ENCODE measurements around the gene ACP7.

Gene ACP7

DNA sequence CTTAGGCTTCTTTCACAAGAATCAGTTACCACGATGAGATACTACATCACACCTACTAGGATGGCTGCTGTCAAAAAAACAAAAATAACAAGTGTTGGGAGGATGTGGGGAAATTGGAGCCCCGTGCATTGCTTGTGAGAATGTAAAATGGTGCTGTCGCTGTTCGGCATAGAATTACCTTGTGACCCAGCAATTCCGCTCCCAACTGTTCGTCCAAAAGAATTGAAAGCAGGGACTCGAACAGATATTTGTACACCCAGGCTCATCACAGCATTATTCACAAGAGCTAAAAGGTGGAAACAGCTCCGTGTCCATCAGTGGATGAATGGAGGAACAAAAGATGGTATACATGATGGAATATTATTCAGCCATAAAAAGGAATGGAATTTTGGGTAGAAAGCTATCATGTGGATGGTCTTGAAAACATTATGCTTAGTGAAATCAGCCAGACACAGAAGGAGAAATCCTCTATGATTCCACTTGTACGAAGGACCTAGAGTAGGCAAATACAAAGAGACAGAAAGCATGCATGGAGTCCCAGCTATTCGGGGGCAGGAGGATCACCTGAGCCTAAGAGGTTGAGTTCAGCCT lies 64.9 kb downstream of the ACP7 start:
- no peak for DNase-seq (ENCODE audit: low read depth in 2 of 2)

- DNase-seq (ENCODE audit: low read depth in 2 of 2): no peak
These were observed 66.1 kb downstream of the ACP7 start for GRCh38 chr19:39150235-39150634.

DNA sequence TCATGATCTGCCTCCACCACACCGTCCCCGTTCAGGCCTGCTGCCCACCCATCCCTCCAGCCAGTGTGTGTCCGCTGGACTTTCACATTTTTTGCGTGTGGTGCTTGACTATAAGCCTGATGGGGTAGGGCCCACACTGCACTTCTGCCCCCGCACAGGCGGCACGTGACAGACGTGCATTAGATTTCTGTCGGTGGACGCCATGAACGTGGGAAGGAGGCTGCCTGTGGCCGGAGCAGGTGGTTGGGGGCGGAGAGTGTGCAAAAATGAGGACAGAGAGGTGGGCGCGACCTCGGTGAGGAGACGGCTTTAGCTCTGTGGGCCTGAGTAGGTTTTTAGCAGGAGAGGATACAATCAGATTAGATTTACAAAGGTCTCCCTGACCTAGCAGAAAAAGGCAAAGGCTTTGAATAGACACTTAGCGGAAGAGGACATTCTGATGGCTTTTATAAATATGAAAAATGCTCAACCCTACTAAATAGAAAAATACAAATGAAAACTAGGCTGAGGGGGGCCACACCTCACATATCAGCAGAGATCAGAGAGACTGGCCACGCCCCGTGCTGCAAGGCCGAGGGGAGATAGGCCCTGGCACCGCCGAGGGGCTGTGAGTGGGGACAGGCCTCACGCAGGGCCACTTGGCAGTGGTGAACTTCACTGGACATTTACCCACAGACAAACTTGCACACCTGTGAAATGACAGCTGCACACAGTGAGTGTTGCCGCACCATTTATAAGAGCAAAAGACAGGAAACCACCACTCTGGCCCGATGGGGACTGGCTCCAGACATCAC lies 66.8 kb downstream of the ACP7 start:
- no peak for DNase-seq (ENCODE audit: low read depth in 2 of 2)

DNA sequence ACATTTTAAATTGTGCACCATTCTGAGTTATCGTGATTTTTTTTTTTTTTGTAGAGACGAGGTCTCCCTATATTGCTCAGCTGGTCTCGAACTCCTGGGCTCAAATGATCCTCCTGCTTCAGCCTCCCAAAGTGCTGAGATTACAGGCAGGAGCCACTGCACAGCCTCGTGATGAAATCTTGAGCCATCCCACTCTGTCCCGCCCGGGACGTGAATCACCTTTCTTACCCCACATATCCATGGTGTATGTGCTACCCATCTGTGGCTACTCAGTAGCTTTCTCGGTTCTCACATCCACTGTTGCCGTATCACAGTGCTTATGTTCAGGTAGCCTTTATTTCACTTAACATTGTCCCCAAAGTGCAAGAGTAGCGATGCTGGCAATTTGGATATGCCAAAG lies 67.9 kb downstream of the ACP7 start:
- no peak for DNase-seq (ENCODE audit: low read depth in 2 of 2)

GRCh38 chr19:39154100-39154628 lies 70.0 kb downstream of the ACP7 start:
- DNase-seq (ENCODE audit: low read depth in 2 of 2): no peak

DNA sequence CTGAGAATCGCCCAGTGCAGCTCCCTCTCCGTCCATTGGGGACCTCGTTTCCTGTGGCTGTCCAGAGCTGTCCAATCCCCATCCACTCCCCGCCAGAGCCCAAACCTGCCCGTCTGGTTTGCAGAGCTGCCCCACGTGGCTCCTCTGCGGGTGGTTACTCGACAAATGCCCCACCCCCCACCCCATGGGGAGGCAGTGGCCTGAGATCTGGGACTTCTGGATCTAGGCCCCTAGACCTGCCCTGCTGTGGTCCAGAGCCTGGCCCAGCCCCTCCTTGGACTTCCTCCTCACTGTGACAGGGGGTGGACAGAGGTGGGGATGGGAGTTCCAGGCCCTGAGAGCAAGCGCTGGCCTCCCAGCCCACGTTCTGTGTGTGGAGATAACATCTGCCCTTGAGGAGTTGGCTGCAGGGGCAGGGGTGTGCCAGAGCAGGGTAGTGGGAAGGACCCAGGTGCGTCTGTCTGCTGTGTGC lies 70.5 kb downstream of the ACP7 start:
- DNase-seq (ENCODE audit: low read depth in 2 of 2): no peak

DNA sequence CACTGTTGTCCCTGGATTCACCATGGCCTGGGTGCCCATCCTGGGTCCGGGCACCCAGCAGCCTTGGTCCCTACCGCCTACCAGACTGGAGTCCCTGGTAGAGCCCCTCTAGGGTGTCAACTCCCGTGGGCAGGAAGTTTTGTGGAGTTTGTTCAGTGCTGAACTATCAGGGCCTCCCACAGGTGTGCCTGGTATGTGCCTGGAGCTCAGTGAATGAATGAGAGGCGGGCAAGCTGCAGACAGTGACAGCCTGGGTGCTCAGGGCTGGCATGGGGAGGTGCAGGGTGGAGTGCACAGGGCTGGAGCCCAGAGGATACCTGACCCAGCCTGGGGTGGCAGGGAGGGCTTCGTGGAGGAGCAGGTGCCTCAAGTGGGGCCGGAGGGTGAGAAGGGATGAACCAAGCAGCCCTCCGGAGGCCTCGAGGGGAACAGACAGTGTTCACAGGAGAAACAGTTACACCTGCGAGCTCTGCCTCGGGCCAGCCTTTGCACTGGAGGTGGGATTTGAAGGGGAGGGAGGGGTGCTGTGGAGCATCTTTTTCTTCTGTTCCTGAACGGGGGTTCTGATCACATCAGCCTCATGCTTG lies 71.0 kb downstream of the ACP7 start:
- no peak for DNase-seq (ENCODE audit: low read depth in 2 of 2)

DNA sequence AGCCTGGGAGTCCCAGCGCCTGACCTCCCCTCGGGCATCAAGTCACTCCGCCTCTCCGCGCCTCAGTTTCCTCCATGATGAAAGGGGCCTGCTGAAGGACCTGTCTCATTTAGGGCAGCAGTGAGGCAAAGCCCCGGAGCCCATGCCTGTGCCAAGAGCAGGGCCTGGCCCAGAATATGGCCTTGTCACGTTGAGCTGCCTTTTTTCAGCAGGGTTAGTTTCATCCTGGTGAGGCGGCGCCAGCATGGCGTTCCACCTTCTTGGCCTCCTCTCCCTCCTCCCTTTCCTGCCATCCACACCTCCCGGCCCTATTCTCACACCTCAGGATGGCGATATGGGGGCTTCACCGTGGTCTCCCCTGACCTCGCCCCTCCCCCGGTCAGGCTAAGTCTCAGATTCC lies 71.6 kb downstream of the ACP7 start:
- no peak for DNase-seq (ENCODE audit: low read depth in 2 of 2)

- DNase-seq (ENCODE audit: low read depth in 2 of 2): no peak
These were observed 72.4 kb downstream of the ACP7 start for GRCh38 chr19:39156326-39157230.

DNA sequence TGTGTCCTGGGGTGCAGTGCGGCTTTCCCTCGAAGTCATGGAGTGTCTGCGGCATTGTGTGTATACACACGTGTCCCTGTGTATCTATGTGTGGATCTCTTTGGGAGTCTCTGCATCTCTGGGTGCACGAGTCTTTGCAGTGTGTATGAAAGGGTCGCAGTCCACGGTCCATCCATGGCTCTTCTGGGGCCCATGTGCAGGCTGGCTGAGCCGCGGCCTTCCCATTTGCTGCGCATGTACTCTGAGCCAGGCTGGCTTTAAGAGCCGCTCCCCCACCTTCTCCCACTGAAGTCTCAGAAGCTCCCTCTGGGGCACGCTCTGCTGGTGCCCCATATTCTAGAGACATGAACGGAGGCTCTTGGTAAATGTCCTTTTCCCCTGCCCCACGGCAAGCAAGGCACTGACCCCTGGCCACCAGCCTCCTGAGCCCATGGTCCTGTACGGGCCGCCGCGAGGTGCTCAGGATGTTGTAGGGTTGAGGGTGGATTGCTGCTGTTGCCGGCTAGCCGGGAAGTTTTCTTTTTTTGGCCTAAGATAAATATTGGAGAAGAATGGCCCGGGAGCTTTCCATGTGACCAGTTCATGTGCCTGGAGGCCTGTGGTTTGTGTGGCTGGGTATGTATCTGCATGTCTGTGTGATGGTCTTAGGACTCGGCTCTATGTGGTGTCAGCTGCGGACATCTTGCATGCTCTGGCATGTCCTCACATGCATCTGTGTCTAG lies 73.3 kb downstream of the ACP7 start:
- no peak for DNase-seq (ENCODE audit: low read depth in 2 of 2)

DNA sequence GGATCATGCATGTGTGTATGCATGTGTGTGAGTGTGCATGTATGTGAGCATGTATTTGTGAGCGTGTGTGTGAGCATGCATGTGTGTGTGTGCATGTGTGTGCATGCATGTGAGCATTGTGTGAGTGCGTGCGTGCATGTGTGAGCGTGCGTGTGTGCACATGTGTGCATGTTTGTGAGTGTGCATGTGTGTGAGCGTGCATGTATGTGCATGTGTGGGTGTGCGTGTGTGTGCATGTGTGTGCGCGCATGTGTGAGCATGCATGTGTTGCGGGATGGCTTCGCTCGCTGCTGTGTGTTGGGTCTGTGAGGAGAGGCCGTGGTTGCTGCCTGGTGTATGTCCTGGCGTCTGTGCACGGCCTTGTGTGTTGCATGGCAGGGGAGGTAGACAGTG lies 73.8 kb downstream of the ACP7 start:
- no peak for DNase-seq (ENCODE audit: low read depth in 2 of 2)

DNA sequence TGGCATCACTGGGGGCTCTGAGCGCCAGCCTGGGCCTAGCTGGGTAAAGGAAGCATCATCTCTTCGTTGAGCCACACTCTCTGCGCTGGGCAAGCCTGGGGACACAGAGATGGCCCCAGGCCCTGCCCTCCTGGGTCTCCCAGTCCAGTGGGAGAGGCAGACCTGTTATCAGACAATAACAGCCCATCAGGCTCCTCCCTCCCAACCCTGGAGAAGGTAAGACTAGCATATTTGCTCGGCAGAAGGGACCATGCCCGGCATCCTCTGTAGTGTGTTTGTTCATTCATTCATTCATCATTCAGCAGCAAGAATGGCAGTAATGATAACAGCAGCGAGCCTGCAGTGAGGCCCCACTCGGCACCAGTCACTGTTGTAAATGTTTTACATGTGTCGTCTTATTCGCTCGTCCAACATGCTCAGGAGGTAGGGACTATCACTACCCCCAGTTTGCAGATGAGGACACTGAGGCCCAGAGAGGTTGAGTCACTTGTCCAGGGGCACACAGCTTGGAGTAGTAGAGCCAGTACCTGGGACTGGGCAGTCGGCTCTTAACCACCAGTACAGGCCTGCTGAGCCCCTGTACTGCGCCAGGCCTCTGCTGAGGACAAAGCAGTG lies 74.6 kb downstream of the ACP7 start:
- DNase-seq (ENCODE audit: low read depth in 2 of 2): no peak

GRCh38 chr19:39160523-39160861 lies 76.3 kb downstream of the ACP7 start:
- DNase-seq (ENCODE audit: low read depth in 2 of 2): no peak

All from stimulated activated CD8-positive, alpha-beta memory T cell treated with anti-CD3 and anti-CD28 coated beads, Interleukin-2, amount 100 ng/mL, for 48 hours (primary cell).